Esophagus muscularis mucosa (tissue), 4 donors: ENCODE measurements around the gene ZNF511. TPM values are rescaled to one million over a fixed set of nuclear protein-coding genes. Genes with fewer than 3 reads are reported as not detected.

Source experiments
- DNase-seq: peaks from one replicate; pipeline ENCODE4 v3.0.0-alpha.2; 2017; ENCODE audit errors: extremely low spot score
- H3K27ac ChIP-seq, 4 donors: fragments of 200-600 bp; sonication (generic); replicated peaks in 1 of 4; 1 replicate in 3 of 4; 2 replicates in 1 of 4; pipeline ENCODE4 v1.5.1; 2016 to 2019; ENCODE audit warnings: mild to moderate bottlenecking in 1 of 4
- H3K27me3 ChIP-seq, 4 donors: fragments of 200-600 bp; sonication (generic); one replicate each; pipeline versions ENCODE4 v1.5.1 to v1.6.0; 2016 to 2019
- H3K36me3 ChIP-seq, 4 donors: fragments of 200-600 bp; sonication (generic); one replicate each; pipeline ENCODE4 v1.5.1; 2016 to 2019
- H3K4me1 ChIP-seq, 4 donors: fragments of 200-600 bp; sonication (generic); one replicate each; pipeline ENCODE4 v1.5.1; 2016 to 2019
- H3K4me3 ChIP-seq, 4 donors: fragments of 200-600 bp; sonication (generic); 1 replicate in 2 of 4; 2 replicates in 2 of 4; pipeline ENCODE4 v1.5.1; 2016 to 2019; ENCODE audit warnings: mild to moderate bottlenecking in 4 of 4, moderate library complexity in 1 of 4
- H3K9me3 ChIP-seq, 4 donors: fragments of 200-600 bp; sonication (generic); 1 replicate in 3 of 4; 2 replicates in 1 of 4; pipeline ENCODE4 v1.5.1; 2016 to 2019
- EP300 ChIP-seq: sonication (generic); formaldehyde crosslinking; IDR thresholded peaks from one replicate; pipeline ENCODE4 v1.6.1; 2017; ENCODE audit warnings: antibody characterized with exemption
- POLR2A ChIP-seq: fragments of 450-650 bp; IDR thresholded peaks from one replicate; pipeline ENCODE4 v1.6.1; 2017; ENCODE audit warnings: antibody characterized with exemption, moderate library complexity, mild to moderate bottlenecking, low read depth
- POLR2AphosphoS5 ChIP-seq, 2 donors: sonication (generic); formaldehyde crosslinking; IDR thresholded peaks; one replicate each; pipeline ENCODE4 v1.6.1; 2017; ENCODE audit warnings: antibody characterized with exemption in 2 of 2
- WGBS: methylation state at CpG from one replicate; pipeline ENCODE4 v1.1.5; 2018; 5-methylcytosine and 5-hydroxymethylcytosine counted together
- intact Hi-C: fragments of 100-400 bp; cut with DNase I; formaldehyde crosslinking; loops from one replicate; pipeline ENCODE4 v1.15.1; 2023
- total RNA-seq, 4 donors: library from RNA; depleted of rRNA; stranded (reverse); fragments of >200 nt; gene quantifications; one replicate each; pipeline versions ENCODE4 v1.1.0 to v1.2.1, GENCODE V29; 2016
- TF ChIP-seq, protein P1 (sequence below), 3 experiments: fragments of 200-600 bp in 2 of 3; fragments of 450-650 bp in 1 of 3; sonication (generic) in 2 of 3; IDR thresholded peaks; one replicate each; pipeline ENCODE4 v1.5.1; 2017 to 2019; ENCODE audit warnings: antibody characterized with exemption in 3 of 3, mild to moderate bottlenecking in 2 of 3, moderate library complexity in 1 of 3

Gene ZNF511
- total RNA-seq, 4 donors from 2014 or later: 22.9 to 34.8 (median 33.0) TPM

DNA sequence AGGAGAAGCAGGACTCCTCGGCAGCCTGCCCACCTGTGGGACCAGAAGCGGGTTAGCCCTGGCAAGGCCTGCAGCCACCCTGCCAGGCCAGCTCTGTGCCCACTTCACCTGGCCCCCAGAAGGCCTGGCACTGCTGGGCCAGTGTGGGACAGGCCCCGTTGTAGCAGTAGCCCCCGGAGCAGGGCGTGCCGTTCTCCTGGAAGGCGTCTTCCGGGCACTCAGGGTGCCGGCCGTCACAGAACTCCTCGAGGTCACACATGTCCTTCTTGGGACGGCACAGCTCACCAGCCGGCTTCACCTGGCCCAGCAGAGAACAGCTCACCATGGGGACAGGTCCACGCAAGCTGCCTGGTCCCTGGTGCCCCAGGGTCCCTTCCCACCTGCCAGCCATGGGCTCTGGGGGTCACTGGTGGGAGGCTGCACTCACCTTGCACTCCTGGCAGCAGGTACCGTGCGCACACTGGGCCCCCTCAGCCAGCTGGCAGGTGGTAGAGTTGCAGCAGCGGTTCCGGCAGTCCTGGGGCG, 37.9 kb upstream of the ZNF511 start:
- no peak overlapping the region for H3K4me3 ChIP-seq
- H3K27me3 ChIP-seq: peaks cover 0 to 21% (median 0%) of the 10 kb centered on the region in 4 donors
- intact Hi-C loops: no loop called here
- no peak for DNase-seq
- H3K36me3 ChIP-seq: peaks cover 0 to 42% (median 11%) of the 10 kb centered on the region in 4 donors
- no peak for TF ChIP-seq POLR2AphosphoS5 (IDR thresholded peaks at IDR 0.05)
- no peak overlapping the region for H3K27ac ChIP-seq
- H3K9me3 ChIP-seq: no peaks in the 10 kb centered on the region
- peaks cover 0 to 6% (median 0%) of the 10 kb centered on the region in 4 donors for H3K4me1 ChIP-seq
- WGBS: no CpG with 5 or more reads among the region's 19 CpGs

DNA sequence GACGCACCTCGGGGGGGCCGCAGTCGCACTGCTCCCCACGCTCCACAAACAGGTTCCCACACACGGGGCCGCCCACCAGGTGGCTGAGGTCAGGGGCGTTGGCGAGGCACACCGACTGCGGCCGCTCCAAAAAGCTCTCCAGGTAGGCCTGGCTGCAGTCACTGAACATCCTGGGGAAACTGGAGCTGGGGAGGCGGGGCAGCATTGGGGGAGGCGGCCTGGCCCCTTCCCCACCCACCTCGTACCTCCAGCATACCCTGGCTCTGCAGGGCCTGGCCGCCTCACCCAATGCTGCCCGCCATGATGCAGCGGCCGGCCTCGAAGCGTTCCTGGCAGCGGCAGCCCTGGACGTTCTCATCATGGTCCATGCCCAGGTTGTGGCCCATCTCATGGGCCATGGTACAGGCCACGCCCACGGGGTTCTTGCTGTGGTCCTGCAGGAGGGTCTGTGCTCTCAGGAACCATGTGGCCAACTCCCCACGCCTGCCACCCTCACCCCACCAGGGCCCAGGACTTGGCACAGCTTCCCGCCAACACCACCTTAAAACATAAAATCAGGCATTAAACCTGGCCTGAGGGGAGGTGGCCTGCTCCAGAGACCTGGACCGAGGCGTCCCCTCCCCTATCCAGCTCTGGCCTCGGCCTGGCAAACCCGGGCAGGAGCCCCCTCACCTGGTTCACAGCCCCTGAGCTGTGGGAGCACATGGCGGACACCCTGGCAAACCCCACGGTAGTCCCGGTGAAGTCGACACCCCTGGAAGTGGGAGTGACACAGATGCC, 37.0 kb upstream of the ZNF511 start:
- no peak for DNase-seq
- peaks cover 0 to 42% (median 11%) of the 10 kb centered on the region in 4 donors for H3K36me3 ChIP-seq
- peaks cover 0 to 29% (median 6%) of the 10 kb centered on the region in 4 donors for H3K27me3 ChIP-seq
- no peak overlapping the region for H3K27ac ChIP-seq
- 82% methylated on average over 17 of the region's 35 CpGs for WGBS
- no peaks in the 10 kb centered on the region for H3K9me3 ChIP-seq
- no peak overlapping the region for H3K4me3 ChIP-seq
- intact Hi-C loops: no loop called here
- TF ChIP-seq POLR2A (no peak), EP300 (no peak), POLR2AphosphoS5 (IDR thresholded peaks at IDR 0.05) (no peak)
- TF ChIP-seq, protein P1, sequence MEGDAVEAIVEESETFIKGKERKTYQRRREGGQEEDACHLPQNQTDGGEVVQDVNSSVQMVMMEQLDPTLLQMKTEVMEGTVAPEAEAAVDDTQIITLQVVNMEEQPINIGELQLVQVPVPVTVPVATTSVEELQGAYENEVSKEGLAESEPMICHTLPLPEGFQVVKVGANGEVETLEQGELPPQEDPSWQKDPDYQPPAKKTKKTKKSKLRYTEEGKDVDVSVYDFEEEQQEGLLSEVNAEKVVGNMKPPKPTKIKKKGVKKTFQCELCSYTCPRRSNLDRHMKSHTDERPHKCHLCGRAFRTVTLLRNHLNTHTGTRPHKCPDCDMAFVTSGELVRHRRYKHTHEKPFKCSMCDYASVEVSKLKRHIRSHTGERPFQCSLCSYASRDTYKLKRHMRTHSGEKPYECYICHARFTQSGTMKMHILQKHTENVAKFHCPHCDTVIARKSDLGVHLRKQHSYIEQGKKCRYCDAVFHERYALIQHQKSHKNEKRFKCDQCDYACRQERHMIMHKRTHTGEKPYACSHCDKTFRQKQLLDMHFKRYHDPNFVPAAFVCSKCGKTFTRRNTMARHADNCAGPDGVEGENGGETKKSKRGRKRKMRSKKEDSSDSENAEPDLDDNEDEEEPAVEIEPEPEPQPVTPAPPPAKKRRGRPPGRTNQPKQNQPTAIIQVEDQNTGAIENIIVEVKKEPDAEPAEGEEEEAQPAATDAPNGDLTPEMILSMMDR (IDR thresholded peaks at IDR 0.05): no peak
- peaks cover 5 to 15% (median 6%) of the 10 kb centered on the region in 4 donors for H3K4me1 ChIP-seq

DNA sequence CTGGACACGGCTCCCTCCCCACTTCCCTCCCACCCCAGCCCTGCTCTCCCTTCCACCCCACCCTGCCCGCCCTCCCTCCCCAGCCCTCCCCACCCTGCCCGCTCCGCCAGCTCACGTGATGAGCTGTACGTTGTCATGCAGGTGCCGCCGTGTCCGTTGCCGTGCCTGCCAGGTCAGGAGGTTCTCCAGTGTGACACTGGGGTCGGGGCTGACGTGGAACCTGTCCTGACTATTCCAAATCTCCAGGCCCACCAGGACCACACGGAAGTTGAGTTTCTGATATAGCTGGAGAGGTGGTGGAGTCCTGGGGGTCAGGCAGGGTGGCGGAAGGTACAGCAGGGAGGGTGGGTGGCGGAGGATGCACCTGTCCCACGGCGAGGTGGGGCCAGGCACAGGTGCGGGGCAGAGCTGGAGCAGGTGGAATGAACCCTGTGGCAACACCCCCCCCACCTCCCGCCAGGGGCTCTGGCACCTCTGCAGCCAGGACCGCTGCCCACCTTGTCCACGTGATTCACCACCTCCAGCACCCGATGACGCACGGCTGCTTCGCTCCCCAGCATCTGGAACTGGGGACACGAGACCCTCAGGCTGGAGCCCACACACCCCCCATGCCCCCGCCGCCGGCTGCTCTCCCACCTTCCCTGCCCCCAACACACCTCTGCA, 36.3 kb upstream of the ZNF511 start:
- WGBS: 82% methylated on average over 20 of the region's 29 CpGs
- no peak for TF ChIP-seq POLR2A
- no peak for DNase-seq
- H3K27me3 ChIP-seq: peaks cover 0 to 37% (median 10%) of the 10 kb centered on the region in 4 donors
- intact Hi-C loops: no loop called here
- peaks cover 6 to 22% (median 13%) of the 10 kb centered on the region in 4 donors for H3K4me1 ChIP-seq
- no peaks in the 10 kb centered on the region for H3K9me3 ChIP-seq
- H3K36me3 ChIP-seq: peaks cover 0 to 42% (median 11%) of the 10 kb centered on the region in 4 donors
- no peak overlapping the region for H3K27ac ChIP-seq
- no peak overlapping the region for H3K4me3 ChIP-seq

DNA sequence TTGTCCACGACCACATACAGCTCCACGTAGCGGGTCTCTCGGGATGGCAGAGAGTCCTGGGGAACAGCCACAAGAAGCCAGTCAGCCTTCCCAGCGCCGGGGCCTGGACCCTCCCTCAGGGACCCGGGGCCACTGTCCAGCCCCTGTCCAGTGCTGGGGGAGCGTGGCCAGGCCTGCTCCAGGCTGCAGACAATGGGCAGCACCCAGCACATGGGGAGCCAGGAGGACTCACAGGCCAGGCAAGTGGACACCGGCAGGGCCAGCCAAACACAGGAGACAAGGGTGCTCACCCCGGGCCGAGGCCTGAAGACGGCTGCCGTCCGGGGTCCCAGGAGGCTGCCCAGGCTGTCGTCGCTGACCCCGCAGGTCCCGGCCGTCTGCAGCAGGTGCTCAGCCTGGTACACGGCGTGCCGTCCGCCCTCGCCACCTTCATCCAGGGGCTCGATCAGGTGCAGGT, 35.7 kb upstream of the ZNF511 start:
- Histone ChIP-seq H3K36me3 (peaks cover 0 to 42% (median 11%) of the 10 kb centered on the region in 4 donors), H3K9me3 (no peaks in the 10 kb centered on the region), H3K27ac (no peak overlapping the region), H3K4me1 (peaks cover 6 to 26% (median 16%) of the 10 kb centered on the region in 4 donors), H3K27me3 (peaks cover 0 to 42% (median 10%) of the 10 kb centered on the region in 4 donors), H3K4me3 (no peak overlapping the region)
- no peak for DNase-seq
- intact Hi-C loops: no loop called here
- TF ChIP-seq, protein P1 (IDR thresholded peaks at IDR 0.05): no peak
- TF ChIP-seq POLR2AphosphoS5 (IDR thresholded peaks at IDR 0.05) (no peak), EP300 (no peak), POLR2A (no peak)
- WGBS: 86% methylated on average over 8 of the region's 25 CpGs

DNA sequence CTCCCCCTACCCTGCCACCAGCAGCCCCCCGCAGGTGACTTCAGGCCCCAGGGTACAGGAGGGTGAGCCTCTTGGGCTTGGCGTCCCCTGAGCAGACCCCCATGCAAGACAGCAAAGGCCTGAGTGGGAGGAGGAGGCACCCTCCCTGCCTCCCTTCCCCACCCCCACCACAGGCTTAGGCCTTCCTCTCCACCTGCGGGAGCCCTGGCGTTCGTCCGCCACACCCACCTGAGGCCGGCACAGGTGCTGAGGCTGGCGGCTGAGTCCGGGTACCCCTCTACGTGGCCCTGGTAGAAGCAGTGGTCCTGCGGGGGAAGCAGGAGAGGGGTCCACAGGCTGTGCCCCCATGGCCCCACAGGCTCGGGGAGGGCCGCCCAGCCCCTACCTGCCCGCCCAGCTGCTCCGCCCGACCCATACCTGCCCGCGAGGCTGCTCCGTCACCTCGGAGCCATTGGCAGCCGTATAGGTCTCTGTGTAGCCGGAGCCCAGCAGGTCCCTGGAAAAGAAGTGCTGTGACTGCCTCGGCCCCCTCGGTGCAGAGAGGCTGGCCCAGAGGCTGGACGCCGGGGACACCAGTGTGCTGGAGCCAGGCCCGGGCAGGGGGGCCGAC, 35.1 kb upstream of the ZNF511 start:
- TF ChIP-seq, protein P1 (IDR thresholded peaks at IDR 0.05): no peak
- TF ChIP-seq EP300 (no peak), POLR2AphosphoS5 (IDR thresholded peaks at IDR 0.05) (no peak), POLR2A (no peak)
- peaks cover 6 to 26% (median 18%) of the 10 kb centered on the region in 4 donors for H3K4me1 ChIP-seq
- no peak overlapping the region for H3K27ac ChIP-seq
- no peak for DNase-seq
- intact Hi-C loops: no loop called here
- peaks cover 0 to 42% (median 10%) of the 10 kb centered on the region in 4 donors for H3K27me3 ChIP-seq
- no peak overlapping the region for H3K4me3 ChIP-seq
- H3K9me3 ChIP-seq: no peaks in the 10 kb centered on the region
- peaks cover 0 to 42% (median 13%) of the 10 kb centered on the region in 4 donors for H3K36me3 ChIP-seq
- 87% methylated on average over 13 of the region's 28 CpGs for WGBS
